HG02870 (cell line): ENCODE data around the gene ADAMTS18.
"Not testable (repeated sequence)": the region's sequence is repeated elsewhere in the genome, so short reads cannot be mapped to it uniquely, and the experiment has no call there.

Source experiments
- ATAC-seq: cut with Tn5 transposase; IDR thresholded peaks from one replicate; pipeline ENCODE4 v1.9.1; 2021; ENCODE audit warnings: mild to moderate bottlenecking, moderate library complexity; ENCODE audit not compliant: unreplicated experiment

The ADAMTS18 gene

DNA sequence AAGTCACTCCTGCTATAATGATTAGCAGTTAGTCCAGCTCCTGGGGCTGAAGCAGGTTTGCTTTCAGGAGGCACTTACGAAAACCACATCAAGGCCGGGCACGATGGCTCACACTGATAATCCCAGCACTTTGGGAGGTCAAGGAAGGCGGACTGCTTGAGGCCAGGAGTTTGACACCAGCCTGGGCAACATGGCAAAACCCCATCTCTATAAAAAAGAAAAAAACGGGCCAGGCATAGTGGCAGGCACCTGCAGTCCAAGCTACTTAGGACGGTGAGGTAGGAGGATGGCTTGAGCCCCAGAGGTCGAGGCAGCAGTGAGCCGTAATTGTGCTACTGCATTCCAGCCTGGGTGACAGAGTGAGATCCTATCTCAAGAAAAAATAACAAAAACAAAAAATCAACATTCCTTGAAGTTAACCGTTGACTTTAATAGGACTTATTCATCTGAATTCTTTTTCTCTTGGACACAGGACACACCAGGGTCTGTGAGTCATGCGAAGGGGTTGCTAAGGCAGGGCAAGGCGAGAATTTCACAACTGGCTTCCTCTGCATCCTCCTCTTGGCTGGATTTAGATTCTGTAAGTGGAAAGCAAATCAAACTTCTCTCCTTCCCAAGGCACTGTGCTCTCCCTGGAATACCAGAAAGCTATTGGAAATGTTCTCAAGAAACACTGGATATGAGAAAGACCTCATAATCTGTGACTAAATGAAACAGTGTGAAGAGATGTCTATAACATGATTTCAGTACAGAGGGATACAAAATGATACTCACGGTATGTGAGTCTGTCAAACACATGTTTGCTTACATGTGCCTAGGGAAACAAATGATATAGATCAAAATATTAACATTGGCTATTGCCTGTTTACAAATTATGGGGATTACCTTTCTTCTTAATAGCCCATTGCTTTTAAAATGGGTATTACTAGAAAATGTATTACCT lies 136.1 kb downstream of the ADAMTS18 start:
- ATAC-seq, result no peak

- ATAC-seq, result no peak
Observed at GRCh38 chr16:77297996-77298395, 136.8 kb downstream of the ADAMTS18 start.

- no peak for ATAC-seq
Observed at GRCh38 chr16:77295896-77296295, 138.9 kb downstream of the ADAMTS18 start.

GRCh38 chr16:77290451-77291115 lies 144.3 kb downstream of the ADAMTS18 start:
- no peak for ATAC-seq

- ATAC-seq, result no peak
Observed at GRCh38 chr16:77289331-77289809, 145.5 kb downstream of the ADAMTS18 start.

- ATAC-seq, result no peak
Observed at GRCh38 chr16:77288222-77288621, 146.6 kb downstream of the ADAMTS18 start.

DNA sequence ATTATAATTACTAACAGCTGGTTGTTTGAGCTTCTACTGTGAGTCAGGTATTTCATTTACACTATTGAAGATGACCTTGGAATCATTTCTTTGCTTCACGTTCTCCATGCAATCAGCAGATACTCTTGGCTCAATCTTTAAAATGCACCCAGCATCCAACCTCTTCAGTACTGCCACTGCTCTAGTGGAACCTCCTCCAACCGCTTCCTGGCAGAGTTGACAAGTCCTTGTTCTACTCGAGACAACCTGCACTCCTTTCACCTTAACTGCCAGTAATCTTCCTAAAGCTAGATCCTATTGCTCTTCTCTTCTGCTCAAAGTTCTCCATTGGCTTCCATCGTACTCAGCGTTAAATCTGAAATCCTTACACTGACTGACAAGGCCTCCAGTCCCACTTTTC lies 149.2 kb downstream of the ADAMTS18 start:
- ATAC-seq, result no peak

DNA sequence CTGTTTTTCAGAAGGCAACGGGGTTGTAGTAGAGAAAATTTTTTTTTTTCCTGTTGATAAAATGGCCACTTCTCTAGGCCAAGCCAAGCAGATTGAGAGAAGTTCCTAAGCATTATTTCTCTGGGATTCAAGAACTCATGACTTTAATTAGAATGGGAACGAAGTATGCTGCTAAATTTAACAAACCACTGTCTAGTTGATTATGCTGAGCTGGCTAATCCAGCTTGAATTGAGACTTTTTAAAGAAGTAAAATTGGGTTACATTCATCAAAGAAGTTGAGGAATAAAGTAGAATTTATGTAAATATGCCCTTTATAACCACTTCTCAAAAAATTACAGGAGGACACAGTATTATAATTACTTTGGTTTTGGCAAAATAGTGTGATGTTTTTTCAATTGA lies 152.5 kb downstream of the ADAMTS18 start:
- no peak for ATAC-seq

GRCh38 chr16:77279316-77279715 lies 155.5 kb downstream of the ADAMTS18 start:
- ATAC-seq, result not testable (repeated sequence)

- ATAC-seq, result no peak
Observed at GRCh38 chr16:77277571-77277970, 157.3 kb downstream of the ADAMTS18 start.

DNA sequence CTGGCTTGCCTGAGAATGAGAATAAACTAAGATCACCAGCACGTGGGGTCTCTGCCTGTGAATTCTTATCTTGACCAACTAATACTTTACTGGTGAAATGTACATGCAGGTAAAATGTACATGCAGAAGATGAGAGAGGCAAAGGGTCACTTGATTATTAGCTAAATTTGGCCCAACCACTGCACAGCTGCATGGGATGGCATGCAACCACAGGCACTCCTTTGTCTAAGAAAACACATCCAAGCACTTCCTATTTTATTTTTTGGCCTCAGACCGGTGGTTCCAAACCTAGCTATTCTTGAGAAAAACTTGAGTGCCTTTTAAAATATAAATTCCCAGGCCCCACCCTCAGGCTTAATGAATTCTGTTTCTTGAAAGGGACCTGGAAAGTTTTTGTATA lies 157.7 kb downstream of the ADAMTS18 start:
- no peak for ATAC-seq

DNA sequence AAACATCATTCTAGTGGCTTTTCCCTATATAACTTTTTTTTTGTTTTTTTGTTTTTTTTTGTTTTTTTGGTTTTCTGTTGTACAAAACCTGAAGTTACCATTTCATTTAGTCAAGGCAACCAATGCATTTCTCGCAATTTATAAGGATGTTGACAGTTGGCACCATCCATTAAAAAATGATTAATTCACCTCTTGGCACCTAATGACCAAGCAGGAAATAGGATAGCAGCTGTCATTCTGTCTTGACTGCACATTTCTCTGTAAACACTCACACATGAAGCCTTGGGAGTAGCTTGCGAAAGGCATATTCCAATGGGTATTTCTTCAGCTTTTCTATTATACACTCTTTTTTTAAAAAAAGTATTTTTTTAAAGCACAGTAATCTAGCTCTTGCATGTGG lies 158.2 kb downstream of the ADAMTS18 start:
- ATAC-seq, result no peak

DNA sequence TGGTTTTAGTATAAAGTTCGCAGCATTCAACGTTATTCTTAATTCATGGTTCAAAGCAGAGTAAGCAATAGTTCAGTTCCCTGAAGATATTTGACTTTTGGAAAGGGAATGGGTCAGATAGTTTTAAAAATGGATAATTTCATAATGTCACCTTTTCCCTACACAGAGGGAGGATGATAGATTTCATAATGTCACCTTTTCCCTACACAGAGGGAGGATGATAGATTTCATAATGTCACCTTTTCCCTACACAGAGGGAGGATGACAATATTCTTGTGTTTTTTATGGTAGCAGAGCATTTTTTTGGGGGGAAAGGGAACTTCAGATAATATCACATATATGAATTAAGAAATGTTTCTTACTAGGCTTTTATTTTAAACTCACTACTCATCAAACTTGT lies 159.5 kb downstream of the ADAMTS18 start:
- ATAC-seq, result not testable (repeated sequence)

- ATAC-seq, result no peak
Observed at GRCh38 chr16:77273815-77274214, 161.0 kb downstream of the ADAMTS18 start.

DNA sequence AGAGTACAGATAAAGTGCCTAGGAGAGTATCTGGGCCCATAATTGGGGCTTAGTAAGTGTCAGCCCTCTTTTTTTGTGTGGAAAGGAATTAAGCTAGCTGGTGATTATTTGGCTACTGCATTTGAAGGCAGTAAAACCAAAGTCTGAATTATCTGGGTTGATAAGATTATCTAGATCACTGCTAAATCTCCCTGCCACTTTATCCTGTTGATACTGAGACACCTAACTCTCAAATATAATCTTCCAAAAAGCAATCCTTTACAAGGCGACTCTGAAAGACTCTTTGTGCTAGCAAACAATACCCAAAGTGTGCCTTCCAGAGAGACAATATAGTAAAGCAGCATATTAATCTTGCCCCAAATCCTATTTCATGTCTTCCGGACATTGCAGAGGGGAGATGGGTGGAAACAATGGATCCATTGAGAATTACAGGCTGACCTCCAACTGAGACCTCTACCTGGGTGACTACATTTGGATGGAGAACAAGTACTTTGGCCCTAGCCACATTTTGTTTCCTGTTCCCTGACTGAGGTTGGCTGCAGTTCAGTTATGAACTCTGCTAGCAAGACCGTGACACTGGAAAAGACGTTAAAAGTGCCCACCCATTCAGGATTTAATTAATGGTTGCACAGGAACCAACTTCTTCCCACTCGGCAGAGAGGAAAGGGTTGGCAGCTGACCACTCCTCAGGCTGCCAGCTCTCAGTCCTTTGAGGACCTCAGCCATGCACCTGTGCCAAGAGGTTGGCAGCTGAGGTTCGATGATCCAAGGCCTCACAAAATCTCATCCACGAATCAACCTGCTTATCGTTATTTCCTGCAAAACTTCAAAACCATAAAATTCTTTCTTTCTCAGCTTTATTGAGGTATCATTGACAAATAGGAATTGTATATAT lies 163.1 kb downstream of the ADAMTS18 start:
- ATAC-seq, result no peak

DNA sequence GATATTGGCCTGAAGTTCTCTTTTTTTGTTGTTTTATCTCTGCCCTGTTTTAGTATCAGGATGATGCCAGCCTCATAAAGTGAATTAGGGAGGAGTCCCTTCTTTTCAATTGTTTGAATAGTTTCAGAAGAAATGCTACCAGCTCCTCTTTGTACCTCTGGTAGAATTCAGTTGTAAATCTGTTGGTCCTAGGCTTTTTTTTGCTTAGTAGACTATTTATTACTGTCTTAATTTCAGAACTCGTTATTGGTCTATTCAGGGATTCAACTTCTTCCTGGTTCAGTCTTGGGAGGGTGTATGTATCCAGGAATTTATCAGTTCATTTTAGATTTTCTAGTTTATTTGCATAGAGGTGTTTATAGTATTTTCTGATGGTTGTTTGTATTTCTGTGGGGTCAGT lies 168.6 kb downstream of the ADAMTS18 start:
- ATAC-seq, result not testable (repeated sequence)

DNA sequence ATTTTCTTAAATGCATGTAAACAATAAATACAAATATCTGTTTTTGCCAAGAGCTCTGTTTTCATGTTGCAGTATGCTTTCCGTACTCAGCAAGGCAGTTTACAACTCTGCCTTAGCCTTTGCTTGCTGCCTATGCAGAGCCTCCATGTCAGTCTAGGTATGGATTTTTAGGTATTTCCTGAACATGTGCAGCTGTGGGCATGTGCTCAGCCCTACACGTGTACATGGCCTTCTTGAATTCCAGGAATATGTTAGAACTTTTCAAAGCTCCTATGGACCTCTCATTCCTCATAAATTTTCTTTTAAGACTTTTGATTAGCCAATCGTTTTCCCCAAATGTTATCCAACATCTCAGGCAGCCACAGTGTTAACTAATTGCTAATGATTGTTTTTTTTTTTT lies 171.9 kb downstream of the ADAMTS18 start:
- ATAC-seq, result no peak

DNA sequence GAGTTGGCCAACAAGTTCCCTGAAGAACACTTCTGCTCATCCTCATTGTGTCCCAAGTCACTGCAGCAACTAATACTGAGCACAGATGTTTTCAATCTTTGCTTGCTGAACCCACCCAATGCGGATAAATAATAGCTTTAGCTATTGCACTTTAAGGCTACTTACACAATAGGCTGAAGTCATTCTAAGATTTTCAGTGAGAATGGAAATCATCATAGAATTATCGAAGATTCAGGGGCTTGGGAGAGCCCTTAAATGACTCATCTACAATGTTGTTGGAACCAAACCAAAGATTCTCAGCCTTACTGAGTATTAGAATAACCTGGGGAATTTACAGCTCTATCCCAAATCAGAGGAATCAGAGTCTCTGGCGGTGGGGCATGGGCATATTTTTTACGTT lies 184.4 kb downstream of the ADAMTS18 start:
- ATAC-seq, result no peak

- ATAC-seq, result no peak
Observed at GRCh38 chr16:77246150-77246549, 188.7 kb downstream of the ADAMTS18 start.

GRCh38 chr16:77242471-77242870 lies 192.4 kb downstream of the ADAMTS18 start:
- ATAC-seq, result not testable (repeated sequence)

DNA sequence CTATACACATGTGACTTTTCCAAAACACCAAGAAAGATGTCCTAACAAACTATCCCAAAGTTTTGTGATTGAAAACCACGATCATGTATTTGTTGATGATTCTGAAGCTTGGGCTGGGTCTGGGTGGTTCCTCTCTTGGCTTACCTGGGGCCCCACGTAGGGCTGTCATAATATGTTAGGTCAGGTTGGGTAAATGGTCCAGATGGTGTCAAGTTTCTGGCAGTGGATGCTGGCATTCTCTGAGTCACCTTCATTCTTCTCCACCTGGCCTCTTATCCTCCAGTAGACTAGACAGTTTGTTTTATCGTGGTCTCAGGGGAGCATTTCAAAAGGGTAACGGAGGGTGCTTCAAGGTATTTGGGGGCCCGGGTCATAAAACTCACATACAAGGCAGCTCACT lies 196.2 kb downstream of the ADAMTS18 start:
- ATAC-seq, result no peak
